Right atrium auricular region (tissue), 2 donors: ENCODE results near the gene RPN2. TPM values are rescaled to one million over a fixed set of nuclear protein-coding genes. Genes with fewer than 3 reads are reported as not detected.

Experiments used
- DNase-seq: peaks from one replicate; pipeline ENCODE4 v3.0.0-alpha.2; 2019; ENCODE audit warnings: low spot score
- H3K27ac ChIP-seq, 2 donors: fragments of 200-600 bp; sonication (generic); 1 replicate in 1 of 2; 2 replicates in 1 of 2; pipeline ENCODE4 v1.5.1; 2016 to 2019
- H3K27me3 ChIP-seq, 2 donors: fragments of 200-600 bp; sonication (generic); one replicate each; pipeline versions ENCODE4 v1.5.1 to v1.6.0; 2017 to 2019
- H3K36me3 ChIP-seq: fragments of 200-600 bp; sonication (generic); one replicate; pipeline ENCODE4 v1.5.1; 2016
- H3K4me1 ChIP-seq, 2 donors: fragments of 200-600 bp; sonication (generic); one replicate each; pipeline versions ENCODE4 v1.5.1 to v1.6.0; 2017 to 2019
- H3K4me3 ChIP-seq, 2 donors: fragments of 200-600 bp; sonication (generic); 1 replicate in 1 of 2; 2 replicates in 1 of 2; pipeline ENCODE4 v1.5.1; 2017 to 2019; ENCODE audit warnings: mild to moderate bottlenecking in 1 of 2, moderate library complexity in 1 of 2
- H3K9me3 ChIP-seq, 2 donors: fragments of 200-600 bp; sonication (generic); one replicate each; pipeline ENCODE4 v1.5.1; 2019
- CTCF ChIP-seq, 2 donors: fragments of 200-600 bp; sonication (generic); IDR thresholded peaks; one replicate each; pipeline ENCODE4 v1.5.1; 2019; ENCODE audit warnings: antibody characterized with exemption in 2 of 2
- total RNA-seq, 2 donors: library from RNA; depleted of rRNA; stranded (reverse); fragments of >200 nt; gene quantifications; one replicate each; pipeline ENCODE4 v1.1.0, GENCODE V29; 2016

RPN2 gene
- total RNA-seq, 2 donors from 2014 or later, result 126 to 129 TPM

- H3K4me3 ChIP-seq, result no peak overlapping the region
- no peaks in the 10 kb centered on the region for H3K36me3 ChIP-seq
- H3K27me3 ChIP-seq, result no peaks in the 10 kb centered on the region
- no peaks in the 10 kb centered on the region for H3K4me1 ChIP-seq
- H3K9me3 ChIP-seq, result no peaks in the 10 kb centered on the region
- no peak overlapping the region for H3K27ac ChIP-seq
- peak in 1 of 2 donors; percentile 45 for TF ChIP-seq CTCF (IDR thresholded peaks at IDR 0.05)
- DNase-seq, result no peak
Measured at GRCh38 chr20:37282556-37282955, 103.4 kb downstream of the RPN2 start.

GRCh38 chr20:37283530-37284195, 104.5 kb downstream of the RPN2 start:
- no peak overlapping the region for H3K27ac ChIP-seq
- no peak for TF ChIP-seq CTCF (IDR thresholded peaks at IDR 0.05)
- no peaks in the 10 kb centered on the region for H3K27me3 ChIP-seq
- peaks cover 0 to under 1% of the 10 kb centered on the region in 2 donors for H3K4me1 ChIP-seq
- H3K4me3 ChIP-seq, result no peak overlapping the region
- H3K36me3 ChIP-seq, result no peaks in the 10 kb centered on the region
- H3K9me3 ChIP-seq, result no peaks in the 10 kb centered on the region
- no peak for DNase-seq

GRCh38 chr20:37284691-37285161, 105.6 kb downstream of the RPN2 start:
- no peak overlapping the region for H3K4me3 ChIP-seq
- no peak for DNase-seq
- H3K36me3 ChIP-seq, result no peaks in the 10 kb centered on the region
- no peaks in the 10 kb centered on the region for H3K9me3 ChIP-seq
- no peaks in the 10 kb centered on the region for H3K27me3 ChIP-seq
- H3K4me1 ChIP-seq, result peaks cover 0 to 6% of the 10 kb centered on the region in 2 donors
- no peak overlapping the region for H3K27ac ChIP-seq
- no peak for TF ChIP-seq CTCF (IDR thresholded peaks at IDR 0.05)

GRCh38 chr20:37285664-37286374, 106.7 kb downstream of the RPN2 start:
- Histone ChIP-seq H3K4me3 (no peak overlapping the region), H3K9me3 (no peaks in the 10 kb centered on the region), H3K36me3 (no peaks in the 10 kb centered on the region), H3K4me1 (peaks cover 0 to 16% of the 10 kb centered on the region in 2 donors), H3K27ac (no peak overlapping the region), H3K27me3 (no peaks in the 10 kb centered on the region)
- DNase-seq, result no peak
- no peak for TF ChIP-seq CTCF (IDR thresholded peaks at IDR 0.05)

GRCh38 chr20:37288091-37288490, 109.0 kb downstream of the RPN2 start:
- no peak for DNase-seq
- no peaks in the 10 kb centered on the region for H3K36me3 ChIP-seq
- H3K9me3 ChIP-seq, result no peaks in the 10 kb centered on the region
- TF ChIP-seq CTCF (IDR thresholded peaks at IDR 0.05), result no peak
- no peak overlapping the region for H3K4me3 ChIP-seq
- no peak overlapping the region for H3K27ac ChIP-seq
- peaks cover 0 to 17% of the 10 kb centered on the region in 2 donors for H3K4me1 ChIP-seq
- H3K27me3 ChIP-seq, result no peaks in the 10 kb centered on the region
